HEK293 (cell line): ENCODE data around the gene NTSR2.

ENCODE experiments used
- BCL11A ChIP-seq: fragments of 450-650 bp; formaldehyde crosslinking; IDR thresholded peaks from 2 replicates; pipeline ENCODE4 v1.5.1; 2016; ENCODE audit warnings: low read depth, missing biosample characterization, missing genetic modification characterization
- KLF1 ChIP-seq: fragments of 450-650 bp; formaldehyde crosslinking; IDR thresholded peaks from 2 replicates; pipeline ENCODE4 v1.5.1; 2016; ENCODE audit warnings: missing biosample characterization, missing genetic modification characterization
- ZNF138 ChIP-seq: fragments of 450-650 bp; formaldehyde crosslinking; IDR thresholded peaks from 2 replicates; pipeline ENCODE4 v1.5.1; 2016; ENCODE audit warnings: missing biosample characterization, missing genetic modification characterization, borderline replicate concordance
- ZNF155 ChIP-seq: fragments of 450-650 bp; formaldehyde crosslinking; IDR thresholded peaks from 2 replicates; pipeline ENCODE4 v1.5.1; 2016; ENCODE audit warnings: missing biosample characterization, missing genetic modification characterization
- ZNF274 ChIP-seq, 2 experiments: fragments of 200-500 bp in 1 of 2; fragments of 450-650 bp in 1 of 2; sonication (Bioruptor generic) in 1 of 2; formaldehyde crosslinking in 1 of 2; IDR thresholded peaks; 2 replicates each; pipeline versions ENCODE4 v1.5.1 to v1.6.1; 2014 to 2016; ENCODE audit warnings: borderline replicate concordance in 1 of 2, inconsistent platforms in 1 of 2, low read length in 1 of 2, missing biosample characterization in 1 of 2, missing genetic modification characterization in 1 of 2
- ZNF660 ChIP-seq: fragments of 450-650 bp; IDR thresholded peaks from 2 replicates; pipeline ENCODE4 v1.5.1; 2018; ENCODE audit warnings: missing biosample characterization, mild to moderate bottlenecking, missing genetic modification characterization
- ZNF664 ChIP-seq: fragments of 450-650 bp; formaldehyde crosslinking; IDR thresholded peaks from 2 replicates; pipeline ENCODE4 v1.5.1; 2016; ENCODE audit warnings: missing biosample characterization, missing genetic modification characterization
- ZNF768 ChIP-seq: fragments of 450-650 bp; formaldehyde crosslinking; IDR thresholded peaks from 2 replicates; pipeline ENCODE4 v1.5.1; 2018; ENCODE audit warnings: missing biosample characterization, mild to moderate bottlenecking, missing genetic modification characterization
- ZNF792 ChIP-seq: fragments of 450-650 bp; formaldehyde crosslinking; IDR thresholded peaks from 2 replicates; pipeline ENCODE4 v1.5.1; 2016; ENCODE audit warnings: missing biosample characterization, missing genetic modification characterization
- TF ChIP-seq, protein P1 (sequence below): fragments of 450-650 bp; formaldehyde crosslinking; IDR thresholded peaks from 2 replicates; pipeline ENCODE4 v1.5.1; 2016; ENCODE audit warnings: missing biosample characterization, missing genetic modification characterization, low read depth
- TF ChIP-seq, protein P2 (sequence below): fragments of 450-650 bp; formaldehyde crosslinking; IDR thresholded peaks from 2 replicates; pipeline ENCODE4 v1.5.1; 2016; ENCODE audit warnings: missing biosample characterization, missing genetic modification characterization
- TF ChIP-seq, protein P3 (sequence below): fragments of 450-650 bp; formaldehyde crosslinking; IDR thresholded peaks from 2 replicates; pipeline ENCODE4 v1.5.1; 2016; ENCODE audit warnings: missing biosample characterization, missing genetic modification characterization
- TF ChIP-seq, protein P4 (sequence below): fragments of 450-650 bp; formaldehyde crosslinking; IDR thresholded peaks from 2 replicates; pipeline ENCODE4 v1.5.1; 2016; ENCODE audit warnings: missing biosample characterization, missing genetic modification characterization
- TF ChIP-seq, protein P5 (sequence below): fragments of 450-650 bp; formaldehyde crosslinking; IDR thresholded peaks from 2 replicates; pipeline ENCODE4 v1.5.1; 2016; ENCODE audit warnings: missing biosample characterization, missing genetic modification characterization, low read depth

DNA sequence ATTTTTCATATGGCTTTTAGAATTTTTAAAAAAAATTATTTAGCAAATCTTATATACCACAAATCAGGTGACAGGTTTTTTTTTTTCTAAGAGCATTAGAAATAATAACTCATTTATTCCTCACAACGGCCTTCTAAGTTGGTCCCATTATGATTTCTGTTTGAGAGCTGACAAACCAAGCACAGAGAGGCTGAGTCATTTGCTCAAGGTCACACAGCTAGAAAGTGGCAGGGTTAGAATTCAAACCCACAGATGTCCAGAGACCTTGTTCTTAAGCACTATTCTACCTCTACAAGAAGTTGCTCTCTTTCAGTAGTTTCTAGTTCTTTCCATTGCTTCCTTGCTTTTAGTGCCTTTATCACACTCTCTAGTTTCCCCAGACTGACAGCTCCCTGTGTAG is 47.6 kb upstream of the NTSR2 start:
- TF ChIP-seq, protein P1, sequence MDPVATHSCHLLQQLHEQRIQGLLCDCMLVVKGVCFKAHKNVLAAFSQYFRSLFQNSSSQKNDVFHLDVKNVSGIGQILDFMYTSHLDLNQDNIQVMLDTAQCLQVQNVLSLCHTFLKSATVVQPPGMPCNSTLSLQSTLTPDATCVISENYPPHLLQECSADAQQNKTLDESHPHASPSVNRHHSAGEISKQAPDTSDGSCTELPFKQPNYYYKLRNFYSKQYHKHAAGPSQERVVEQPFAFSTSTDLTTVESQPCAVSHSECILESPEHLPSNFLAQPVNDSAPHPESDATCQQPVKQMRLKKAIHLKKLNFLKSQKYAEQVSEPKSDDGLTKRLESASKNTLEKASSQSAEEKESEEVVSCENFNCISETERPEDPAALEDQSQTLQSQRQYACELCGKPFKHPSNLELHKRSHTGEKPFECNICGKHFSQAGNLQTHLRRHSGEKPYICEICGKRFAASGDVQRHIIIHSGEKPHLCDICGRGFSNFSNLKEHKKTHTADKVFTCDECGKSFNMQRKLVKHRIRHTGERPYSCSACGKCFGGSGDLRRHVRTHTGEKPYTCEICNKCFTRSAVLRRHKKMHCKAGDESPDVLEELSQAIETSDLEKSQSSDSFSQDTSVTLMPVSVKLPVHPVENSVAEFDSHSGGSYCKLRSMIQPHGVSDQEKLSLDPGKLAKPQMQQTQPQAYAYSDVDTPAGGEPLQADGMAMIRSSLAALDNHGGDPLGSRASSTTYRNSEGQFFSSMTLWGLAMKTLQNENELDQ (tag by site-specific recombination) = no peak
- no peak for TF ChIP-seq ZNF660 (tag by site-specific recombination)
- no peak for TF ChIP-seq ZNF664 (tag by site-specific recombination)
- TF ChIP-seq, protein P2, sequence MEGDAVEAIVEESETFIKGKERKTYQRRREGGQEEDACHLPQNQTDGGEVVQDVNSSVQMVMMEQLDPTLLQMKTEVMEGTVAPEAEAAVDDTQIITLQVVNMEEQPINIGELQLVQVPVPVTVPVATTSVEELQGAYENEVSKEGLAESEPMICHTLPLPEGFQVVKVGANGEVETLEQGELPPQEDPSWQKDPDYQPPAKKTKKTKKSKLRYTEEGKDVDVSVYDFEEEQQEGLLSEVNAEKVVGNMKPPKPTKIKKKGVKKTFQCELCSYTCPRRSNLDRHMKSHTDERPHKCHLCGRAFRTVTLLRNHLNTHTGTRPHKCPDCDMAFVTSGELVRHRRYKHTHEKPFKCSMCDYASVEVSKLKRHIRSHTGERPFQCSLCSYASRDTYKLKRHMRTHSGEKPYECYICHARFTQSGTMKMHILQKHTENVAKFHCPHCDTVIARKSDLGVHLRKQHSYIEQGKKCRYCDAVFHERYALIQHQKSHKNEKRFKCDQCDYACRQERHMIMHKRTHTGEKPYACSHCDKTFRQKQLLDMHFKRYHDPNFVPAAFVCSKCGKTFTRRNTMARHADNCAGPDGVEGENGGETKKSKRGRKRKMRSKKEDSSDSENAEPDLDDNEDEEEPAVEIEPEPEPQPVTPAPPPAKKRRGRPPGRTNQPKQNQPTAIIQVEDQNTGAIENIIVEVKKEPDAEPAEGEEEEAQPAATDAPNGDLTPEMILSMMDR (tag by site-specific recombination) = no peak
- no peak for TF ChIP-seq ZNF792 (tag by site-specific recombination)
- TF ChIP-seq ZNF138 (tag by site-specific recombination) = no peak
- TF ChIP-seq ZNF155 (tag by site-specific recombination) = no peak
- TF ChIP-seq, protein P3, sequence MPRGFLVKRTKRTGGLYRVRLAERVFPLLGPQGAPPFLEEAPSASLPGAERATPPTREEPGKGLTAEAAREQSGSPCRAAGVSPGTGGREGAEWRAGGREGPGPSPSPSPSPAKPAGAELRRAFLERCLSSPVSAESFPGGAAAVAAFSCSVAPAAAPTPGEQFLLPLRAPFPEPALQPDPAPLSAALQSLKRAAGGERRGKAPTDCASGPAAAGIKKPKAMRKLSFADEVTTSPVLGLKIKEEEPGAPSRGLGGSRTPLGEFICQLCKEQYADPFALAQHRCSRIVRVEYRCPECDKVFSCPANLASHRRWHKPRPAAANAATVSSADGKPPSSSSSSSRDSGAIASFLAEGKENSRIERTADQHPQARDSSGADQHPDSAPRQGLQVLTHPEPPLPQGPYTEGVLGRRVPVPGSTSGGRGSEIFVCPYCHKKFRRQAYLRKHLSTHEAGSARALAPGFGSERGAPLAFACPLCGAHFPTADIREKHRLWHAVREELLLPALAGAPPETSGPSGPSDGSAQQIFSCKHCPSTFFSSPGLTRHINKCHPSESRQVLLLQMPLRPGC (tag by site-specific recombination) = no peak
- no peak for TF ChIP-seq BCL11A (tag by site-specific recombination)
- no peak for TF ChIP-seq ZNF274 (IDR thresholded peaks at IDR 0.05; ENCODE audit: low read length)
- no peak for TF ChIP-seq ZNF274 (tag by site-specific recombination; IDR thresholded peaks at IDR 0.05; ENCODE audit: borderline replicate concordance)
- TF ChIP-seq, protein P4, sequence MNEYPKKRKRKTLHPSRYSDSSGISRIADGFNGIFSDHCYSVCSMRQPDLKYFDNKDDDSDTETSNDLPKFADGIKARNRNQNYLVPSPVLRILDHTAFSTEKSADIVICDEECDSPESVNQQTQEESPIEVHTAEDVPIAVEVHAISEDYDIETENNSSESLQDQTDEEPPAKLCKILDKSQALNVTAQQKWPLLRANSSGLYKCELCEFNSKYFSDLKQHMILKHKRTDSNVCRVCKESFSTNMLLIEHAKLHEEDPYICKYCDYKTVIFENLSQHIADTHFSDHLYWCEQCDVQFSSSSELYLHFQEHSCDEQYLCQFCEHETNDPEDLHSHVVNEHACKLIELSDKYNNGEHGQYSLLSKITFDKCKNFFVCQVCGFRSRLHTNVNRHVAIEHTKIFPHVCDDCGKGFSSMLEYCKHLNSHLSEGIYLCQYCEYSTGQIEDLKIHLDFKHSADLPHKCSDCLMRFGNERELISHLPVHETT (tag by site-specific recombination) = no peak
- TF ChIP-seq, protein P5, sequence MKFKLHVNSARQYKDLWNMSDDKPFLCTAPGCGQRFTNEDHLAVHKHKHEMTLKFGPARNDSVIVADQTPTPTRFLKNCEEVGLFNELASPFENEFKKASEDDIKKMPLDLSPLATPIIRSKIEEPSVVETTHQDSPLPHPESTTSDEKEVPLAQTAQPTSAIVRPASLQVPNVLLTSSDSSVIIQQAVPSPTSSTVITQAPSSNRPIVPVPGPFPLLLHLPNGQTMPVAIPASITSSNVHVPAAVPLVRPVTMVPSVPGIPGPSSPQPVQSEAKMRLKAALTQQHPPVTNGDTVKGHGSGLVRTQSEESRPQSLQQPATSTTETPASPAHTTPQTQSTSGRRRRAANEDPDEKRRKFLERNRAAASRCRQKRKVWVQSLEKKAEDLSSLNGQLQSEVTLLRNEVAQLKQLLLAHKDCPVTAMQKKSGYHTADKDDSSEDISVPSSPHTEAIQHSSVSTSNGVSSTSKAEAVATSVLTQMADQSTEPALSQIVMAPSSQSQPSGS = no peak
- no peak for TF ChIP-seq KLF1 (tag by site-specific recombination)
- no peak for TF ChIP-seq ZNF768
